Adrenal gland (tissue), 12 donors: Measurements from ENCODE around the gene HYKK. TPM values are rescaled to one million over a fixed set of nuclear protein-coding genes. Genes with fewer than 3 reads are reported as not detected.
A peak's percentile ranks its signal among the peaks of the same experiment; 100 is the strongest.
"Not testable (repeated sequence)": the region's sequence is repeated elsewhere in the genome, so short reads cannot be mapped to it uniquely, and the experiment has no call there.

Experiments used
- DNase-seq, 7 donors: peaks; one replicate each; pipeline ENCODE4 v3.0.0-alpha.2; 2019 to 2020
- H3K27ac ChIP-seq, 5 donors: fragments of 200-600 bp; sonication (generic) in 4 of 5; 1 replicate in 3 of 5; 2 replicates in 2 of 5; pipeline versions ENCODE4 v1.5.1 to v1.8.0; 2016 to 2020; ENCODE audit warnings: mild to moderate bottlenecking in 1 of 5
- H3K27me3 ChIP-seq: fragments of 200-600 bp; 2 replicates; pipeline ENCODE4 v1.8.0; 2021
- H3K36me3 ChIP-seq, 2 donors: fragments of 200-600 bp; replicated peaks in 1 of 2; 1 replicate in 1 of 2; 2 replicates in 1 of 2; pipeline versions ENCODE4 v1.5.1 to v1.8.0; 2018 to 2022
- H3K4me1 ChIP-seq, 2 donors: fragments of 200-600 bp; replicated peaks in 1 of 2; 1 replicate in 1 of 2; 2 replicates in 1 of 2; pipeline versions ENCODE4 v1.5.1 to v1.8.0; 2018 to 2021
- H3K4me3 ChIP-seq, 4 donors: fragments of 200-600 bp; sonication (generic) in 3 of 4; one replicate each; pipeline ENCODE4 v1.5.1; 2016 to 2018
- H3K9me3 ChIP-seq, 3 donors: fragments of 200-600 bp; sonication (generic) in 1 of 3; replicated peaks in 1 of 3; 1 replicate in 2 of 3; 2 replicates in 1 of 3; pipeline versions ENCODE4 v1.5.1 to v1.8.0; 2016 to 2021
- POLR2A ChIP-seq, 2 donors: fragments of 450-650 bp; IDR thresholded peaks; one replicate each; pipeline ENCODE4 v1.6.1; 2017; ENCODE audit warnings: antibody characterized with exemption in 2 of 2, mild to moderate bottlenecking in 2 of 2, moderate library complexity in 1 of 2
- WGBS, 4 donors: extraction: QIAGEN DNeasy Blood & Tissue Kit in 2 of 4; methylation state at CpG; one replicate each; pipeline versions ENCODE4 v1.1.5 to v1.1.7; 2013 to 2017; 5-methylcytosine and 5-hydroxymethylcytosine counted together
- intact Hi-C, 2 donors: fragments of 100-400 bp; cut with DNase I; formaldehyde crosslinking; loops; one replicate each; pipeline versions ENCODE4 v1.14.1 to v1.15.0; 2022 to 2023
- polyA plus RNA-seq, 3 donors: library from polyadenylated mRNA; stranded (reverse); fragments of 200-250 nt in 2 of 3; fragments of 350-450 nt in 1 of 3; fragmentation: Illumina TruSeq in 1 of 3; extraction: RNeasy Lipid Tissue Mini Kit (QIAGEN cat#74804) in 1 of 3; gene quantifications; one replicate each; pipeline ENCODE4 v1.2.3, GENCODE V29; 2013 to 2014
- total RNA-seq, 9 donors: library from RNA; depleted of rRNA in 4 of 9; stranded (reverse); fragments of >200 nt in 4 of 9; fragments of 120-200 nt in 1 of 9; fragmentation: NEBNext Ultra II Directional in 1 of 9; extraction: Animal tissue kit (Norgen Biotek cat#: 25700) in 1 of 9; gene quantifications; one replicate each; pipeline versions ENCODE4 v1.1.0 to v1.2.4, GENCODE V29; 2013 to 2023
- TF ChIP-seq, protein P1 (sequence below), 6 experiments: fragments of 450-650 bp in 4 of 6; fragments of 200-600 bp in 2 of 6; sonication (generic) in 1 of 6; IDR thresholded peaks; 1 replicate in 5 of 6; 2 replicates in 1 of 6; pipeline versions ENCODE4 v1.5.1 to v1.8.0; 2016 to 2021; ENCODE audit warnings: antibody characterized with exemption in 6 of 6, mild to moderate bottlenecking in 2 of 6, moderate library complexity in 1 of 6
- donor health status: healthy with polysubstance abuse.
- donor health status: Bipolar disorder and iron deficiency.
- donor health status: DM: yes; HTN: yes; CAD: no.
- donor health status: DM: no; HTN: no; CAD: no.
- donor health status: DM: no; HTN: no; CAD: no.
- donor health status: DM: yes; HTN: yes; CAD: no.

Gene HYKK
- total and polyA plus RNA-seq, 12 donors = 3.1 to 17.1 (median 7.4) TPM

GRCh38 chr15:78538358-78538757 lies 31.0 kb downstream of the HYKK start:
- no peak for DNase-seq
- Histone ChIP-seq H3K27me3 (no peaks in the 10 kb centered on the region), H3K36me3 (peaks cover 0 to 12% of the 10 kb centered on the region in 2 donors), H3K9me3 (no peaks in the 10 kb centered on the region), H3K4me1 (peaks cover 7 to 26% of the 10 kb centered on the region in 2 donors), H3K27ac (no peak overlapping the region), H3K4me3 (no peak overlapping the region)
- TF ChIP-seq POLR2A (IDR thresholded peaks at IDR 0.05) = no peak
- TF ChIP-seq, protein P1, sequence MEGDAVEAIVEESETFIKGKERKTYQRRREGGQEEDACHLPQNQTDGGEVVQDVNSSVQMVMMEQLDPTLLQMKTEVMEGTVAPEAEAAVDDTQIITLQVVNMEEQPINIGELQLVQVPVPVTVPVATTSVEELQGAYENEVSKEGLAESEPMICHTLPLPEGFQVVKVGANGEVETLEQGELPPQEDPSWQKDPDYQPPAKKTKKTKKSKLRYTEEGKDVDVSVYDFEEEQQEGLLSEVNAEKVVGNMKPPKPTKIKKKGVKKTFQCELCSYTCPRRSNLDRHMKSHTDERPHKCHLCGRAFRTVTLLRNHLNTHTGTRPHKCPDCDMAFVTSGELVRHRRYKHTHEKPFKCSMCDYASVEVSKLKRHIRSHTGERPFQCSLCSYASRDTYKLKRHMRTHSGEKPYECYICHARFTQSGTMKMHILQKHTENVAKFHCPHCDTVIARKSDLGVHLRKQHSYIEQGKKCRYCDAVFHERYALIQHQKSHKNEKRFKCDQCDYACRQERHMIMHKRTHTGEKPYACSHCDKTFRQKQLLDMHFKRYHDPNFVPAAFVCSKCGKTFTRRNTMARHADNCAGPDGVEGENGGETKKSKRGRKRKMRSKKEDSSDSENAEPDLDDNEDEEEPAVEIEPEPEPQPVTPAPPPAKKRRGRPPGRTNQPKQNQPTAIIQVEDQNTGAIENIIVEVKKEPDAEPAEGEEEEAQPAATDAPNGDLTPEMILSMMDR (IDR thresholded peaks at IDR 0.05) = no peak
- WGBS, 4 donors = 80 to 90% (median 85%) methylated on average over 1 of the region's 1 CpG
- intact Hi-C loops = no loop called here

- peaks cover 0 to 24% of the 10 kb centered on the region in 2 donors for H3K36me3 ChIP-seq
- WGBS, 4 donors = 67 to 73% (median 72%) methylated on average over 18 of the region's 18 CpGs
- H3K9me3 ChIP-seq, H3K27me3 ChIP-seq, intact Hi-C loops: not testable (repeated sequence)
- H3K4me3 ChIP-seq = peak overlapping the region; percentile 9 to 90 (median 78)
- H3K4me1 ChIP-seq = peaks cover 7 to 29% of the 10 kb centered on the region in 2 donors
- peak overlapping the region; percentile 26 to 95 (median 95) for H3K27ac ChIP-seq
- peak in 3 of 7 donors; percentile 4 to 21 (median 8) for DNase-seq
These were observed 32.2 kb downstream of the HYKK start for GRCh38 chr15:78539464-78540140.

GRCh38 chr15:78540141-78540870 lies 32.9 kb downstream of the HYKK start, which contains the start of gene PSMA4:
TSS of gene PSMA4 (plus strand) at chr15:78540444. CDS start at chr15:78541928, 1,484 bp downstream.
- H3K4me3 ChIP-seq = peak within 1 kb of the TSS; percentile 9 to 90 (median 78)
- H3K4me1 ChIP-seq = peaks cover 7 to 29% of the 10 kb centered on the region in 2 donors
- peak; percentile 91 to 96 (median 94) for DNase-seq
- H3K27me3 ChIP-seq = no peaks in the 10 kb centered on the region
- peaks cover 0 to 31% of the 10 kb centered on the region in 2 donors for H3K36me3 ChIP-seq
- no peaks in the 10 kb centered on the region for H3K9me3 ChIP-seq
- TF ChIP-seq, protein P1 (IDR thresholded peaks at IDR 0.05) = no peak
- TF ChIP-seq POLR2A (IDR thresholded peaks at IDR 0.05) = peak; percentile 37 to 74
- peak within 1 kb of the TSS; percentile 26 to 95 (median 95) for H3K27ac ChIP-seq
- WGBS, 4 donors = 0 to 2% (median 1%) methylated on average over 26 to 56 of the region's 56 CpGs
- intact Hi-C loops = no loop called here

DNA sequence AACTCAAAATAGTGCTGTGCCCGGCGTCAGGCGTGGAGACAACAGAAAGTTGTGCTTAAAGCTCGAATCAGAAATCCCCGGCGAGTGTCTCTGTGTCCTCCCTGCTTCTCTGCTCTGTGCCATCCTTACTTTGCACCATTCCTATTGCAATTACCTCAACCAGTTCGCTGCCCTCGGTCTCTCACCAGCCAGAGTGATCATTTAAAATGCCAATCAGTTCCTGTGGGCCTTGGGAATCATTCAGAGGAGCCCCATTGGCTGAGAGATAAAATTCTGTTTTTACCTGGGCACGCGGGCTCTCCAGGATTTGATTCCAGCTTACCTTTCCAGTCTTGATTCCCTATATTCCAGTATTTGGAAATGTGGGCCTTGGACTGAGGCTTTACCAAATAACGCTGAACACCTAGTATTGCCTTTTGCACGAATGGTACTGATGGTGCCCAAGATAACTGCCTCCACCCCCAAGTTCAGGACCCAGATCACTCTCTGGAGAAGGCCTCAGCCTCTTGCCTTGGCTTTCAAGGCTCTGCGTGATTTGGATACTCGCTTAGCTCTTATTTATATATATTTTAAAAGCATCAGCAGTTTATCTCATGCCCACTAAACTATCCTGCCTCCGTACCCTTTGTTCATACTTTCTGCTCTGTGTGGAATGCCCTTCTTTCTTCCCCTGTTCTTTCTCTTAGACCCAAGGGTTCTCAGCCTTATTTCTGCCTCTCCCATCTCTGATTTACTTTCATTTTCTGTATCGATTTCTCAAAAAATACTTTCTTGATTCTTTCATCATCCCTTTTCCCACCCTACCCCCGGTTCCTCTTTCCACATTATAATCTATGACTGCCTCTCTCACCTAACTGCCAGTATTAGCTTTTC lies 33.7 kb downstream of the HYKK start:
- H3K4me1 ChIP-seq = peaks cover 7 to 29% of the 10 kb centered on the region in 2 donors
- H3K36me3 ChIP-seq = peaks cover 0 to 39% of the 10 kb centered on the region in 2 donors
- peak overlapping the region; percentile 0 to 90 (median 78) for H3K4me3 ChIP-seq
- H3K27me3 ChIP-seq = no peaks in the 10 kb centered on the region
- TF ChIP-seq POLR2A (IDR thresholded peaks at IDR 0.05) = no peak
- TF ChIP-seq, protein P1 (IDR thresholded peaks at IDR 0.05) = no peak
- intact Hi-C loops = no loop called here
- WGBS, 4 donors = 3 to 5% (median 3%) methylated on average over 11 to 17 of the region's 17 CpGs
- H3K27ac ChIP-seq = peak overlapping the region in 4 of 5 donors; percentile 94 to 95 (median 95)
- no peaks in the 10 kb centered on the region for H3K9me3 ChIP-seq
- no peak for DNase-seq
